Activated T-cell treated with anti-CD3 and anti-CD28 coated beads, Interleukin-2, amount 50 U/mL, for 72 hours (primary cell): ENCODE results near the gene EPC1. TPM values are rescaled to one million over a fixed set of nuclear protein-coding genes. Genes with fewer than 3 reads are reported as not detected.

Experiments
- ATAC-seq, 2 donors: fragments of 150-1000 bp; cut with Tn5 transposase; replicated peaks in 1 of 2; 2 replicates each; pipeline ENCODE4 v1.10.0; 2021; ENCODE audit warnings: moderate library complexity in 2 of 2, mild to moderate bottlenecking in 1 of 2
- DNase-seq, 2 donors: peaks; one replicate each; pipeline ENCODE4 v3.0.0; 2021 to 2022; ENCODE audit warnings: mixed read lengths in 1 of 2
- H3K27ac Mint-ChIP-seq: one replicate; pipeline ENCODE4 v1.8.0; 2022; ENCODE audit warnings: mild to moderate bottlenecking, moderate library complexity, mixed read lengths
- H3K27me3 Mint-ChIP-seq: one replicate; pipeline ENCODE4 v1.8.0; 2022; ENCODE audit warnings: low read depth, mixed read lengths
- H3K36me3 Mint-ChIP-seq, 2 donors: one replicate each; pipeline ENCODE4 v1.8.0; 2022; ENCODE audit warnings: mixed read lengths in 2 of 2, mild to moderate bottlenecking in 1 of 2; ENCODE audit not compliant: insufficient read depth in 2 of 2
- H3K4me1 Mint-ChIP-seq: one replicate; pipeline ENCODE4 v1.8.0; 2022; ENCODE audit warnings: low read depth, mixed read lengths
- H3K4me3 Mint-ChIP-seq, 2 donors: one replicate each; pipeline ENCODE4 v1.8.0; 2022; ENCODE audit warnings: mild to moderate bottlenecking in 2 of 2, mixed read lengths in 2 of 2, moderate library complexity in 2 of 2
- H3K9me3 Mint-ChIP-seq, 2 donors: one replicate each; pipeline ENCODE4 v1.8.0; 2022; ENCODE audit warnings: mixed read lengths in 2 of 2
- total RNA-seq, 2 donors: library from RNA; stranded (reverse); gene quantifications; one replicate each; pipeline ENCODE4 v1.2.3, GENCODE V29; 2022

Gene EPC1
- total RNA-seq, 2 donors from 2014 or later = 36.0 to 38.3 TPM

DNA sequence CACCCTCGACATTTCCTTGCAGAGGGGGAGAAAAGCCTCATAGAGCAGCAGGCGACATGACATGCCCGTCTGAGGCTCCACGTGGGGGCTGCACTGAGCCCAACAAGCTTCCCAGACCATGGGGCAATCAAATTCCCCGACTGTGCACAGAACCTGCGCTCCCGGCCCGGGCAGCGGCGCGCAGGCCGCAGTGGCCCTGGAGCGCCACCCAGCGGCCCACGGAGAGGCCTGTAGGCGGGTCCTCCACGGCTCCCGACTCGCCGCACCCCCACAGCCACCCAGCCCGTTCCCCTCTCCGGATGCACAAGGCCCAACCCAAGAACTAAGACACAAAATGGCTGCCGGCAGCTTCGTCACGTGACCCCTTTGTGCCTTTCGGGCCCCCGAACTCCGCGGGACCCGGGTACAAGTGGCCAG, 816 bp downstream of the EPC1 start:
- peaks cover 2 to 7% of the 10 kb centered on the region in 2 donors for H3K36me3 Mint-ChIP-seq
- peak overlapping the region; percentile 100 for H3K27ac Mint-ChIP-seq
- H3K4me3 Mint-ChIP-seq = peak overlapping the region; percentile 91 to 100
- DNase-seq = peak; percentile 96 to 97
- peaks cover 75% of the 10 kb centered on the region for H3K4me1 Mint-ChIP-seq
- peak; percentile 86 to 87 for ATAC-seq
- H3K27me3 Mint-ChIP-seq = no peaks in the 10 kb centered on the region
- no peaks in the 10 kb centered on the region for H3K9me3 Mint-ChIP-seq

DNA sequence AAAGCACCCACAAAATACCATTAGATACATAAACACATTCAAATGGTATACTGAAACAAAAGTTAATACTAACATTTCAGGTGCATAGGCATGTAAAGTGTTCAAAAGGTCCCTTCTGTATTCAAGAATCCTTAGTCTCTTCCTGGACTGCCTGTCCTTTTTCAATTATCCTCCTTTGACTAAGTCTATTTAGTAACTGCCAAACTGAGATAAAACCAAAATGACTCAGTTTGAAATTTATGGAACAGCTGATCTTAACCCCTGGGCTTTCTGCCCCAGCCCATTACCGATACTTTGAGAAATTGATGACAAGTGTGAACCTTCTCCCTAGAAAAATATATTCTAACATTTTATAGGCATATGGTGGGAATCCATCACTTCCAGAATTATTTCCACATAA, 5.4 kb downstream of the EPC1 start:
- Mint-ChIP-seq H3K27ac (peak overlapping the region; percentile 94), H3K4me3 (peak overlapping the region; percentile 46 to 88), H3K36me3 (peaks cover 7 to 21% of the 10 kb centered on the region in 2 donors), H3K4me1 (peaks cover 84% of the 10 kb centered on the region), H3K27me3 (no peaks in the 10 kb centered on the region), H3K9me3 (peaks cover 4 to 7% of the 10 kb centered on the region in 2 donors)
- DNase-seq (no peak), ATAC-seq (no peak)

DNA sequence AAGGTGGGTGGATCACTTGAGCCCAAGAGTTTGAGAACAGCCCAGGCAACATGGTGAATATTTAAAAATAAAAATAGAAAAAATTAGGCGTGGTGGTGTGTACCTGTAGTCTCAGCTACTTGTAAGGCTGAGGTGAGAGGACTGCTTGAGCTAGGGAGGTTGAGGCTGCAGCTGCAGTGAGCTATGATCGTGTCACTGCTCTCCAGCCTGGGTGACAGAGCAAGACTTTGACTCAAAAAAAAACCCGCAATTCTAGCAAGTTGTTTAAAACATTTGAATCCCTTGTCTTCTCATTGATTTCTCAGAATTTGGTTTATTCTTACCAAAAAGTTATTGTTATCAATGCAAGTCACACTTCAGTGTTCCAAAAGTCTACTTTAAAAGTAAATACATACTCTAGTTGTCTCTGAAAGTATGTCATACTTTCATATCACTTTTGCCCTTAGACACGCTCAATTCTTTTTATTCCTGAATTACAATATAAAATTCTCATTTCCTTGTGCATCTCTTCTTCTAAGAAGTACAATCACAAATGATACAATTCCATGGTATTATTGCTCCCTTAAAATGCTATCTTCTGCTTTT, 6.3 kb downstream of the EPC1 start:
- ATAC-seq (peak; percentile 77 to 80), DNase-seq (peak; percentile 39 to 50)
- Mint-ChIP-seq H3K4me3 (peak overlapping the region; percentile 46 to 88), H3K36me3 (peaks cover 10 to 26% of the 10 kb centered on the region in 2 donors), H3K27ac (peak overlapping the region; percentile 94), H3K4me1 (peaks cover 93% of the 10 kb centered on the region), H3K27me3 (no peaks in the 10 kb centered on the region), H3K9me3 (peaks cover 4 to 9% of the 10 kb centered on the region in 2 donors)

- no peaks in the 10 kb centered on the region for H3K27me3 Mint-ChIP-seq
- peaks cover 4 to 9% of the 10 kb centered on the region in 2 donors for H3K9me3 Mint-ChIP-seq
- H3K4me3 Mint-ChIP-seq = peak overlapping the region; percentile 28 to 41
- ATAC-seq (no peak), DNase-seq (no peak)
- H3K36me3 Mint-ChIP-seq = peaks cover 9 to 22% of the 10 kb centered on the region in 2 donors
- peaks cover 96% of the 10 kb centered on the region for H3K4me1 Mint-ChIP-seq
- peak overlapping the region; percentile 31 for H3K27ac Mint-ChIP-seq
Measured at GRCh38 chr10:32338262-32338661, 8.7 kb downstream of the EPC1 start.

- peak overlapping the region; percentile 14 to 28 for H3K4me3 Mint-ChIP-seq
Measured at GRCh38 chr10:32337350-32337749, 9.6 kb downstream of the EPC1 start.

GRCh38 chr10:32333849-32334248, 13.1 kb downstream of the EPC1 start:
- Mint-ChIP-seq H3K4me3 (peak overlapping the region; percentile 86 to 98), H3K27ac (peak overlapping the region; percentile 100), H3K4me1 (peaks cover 96% of the 10 kb centered on the region), H3K36me3 (peaks cover 12 to 23% of the 10 kb centered on the region in 2 donors), H3K9me3 (peaks cover 4 to 9% of the 10 kb centered on the region in 2 donors), H3K27me3 (no peaks in the 10 kb centered on the region)
- ATAC-seq (peak in 1 of 2 donors; percentile 10), DNase-seq (peak in 1 of 2 donors; percentile 47)

More at GRCh38 chr10:32337350-32337749, 9.6 kb downstream of the EPC1 start:
- H3K27ac Mint-ChIP-seq = peak overlapping the region; percentile 5
- ATAC-seq (no peak), DNase-seq (no peak)
- H3K9me3 Mint-ChIP-seq = peaks cover 4 to 9% of the 10 kb centered on the region in 2 donors
- H3K36me3 Mint-ChIP-seq = peaks cover 10 to 26% of the 10 kb centered on the region in 2 donors
- H3K4me1 Mint-ChIP-seq = peaks cover 98% of the 10 kb centered on the region
- H3K27me3 Mint-ChIP-seq = no peaks in the 10 kb centered on the region

GRCh38 chr10:32332299-32332750, 14.6 kb downstream of the EPC1 start:
- Mint-ChIP-seq H3K27ac (peak overlapping the region; percentile 100), H3K36me3 (peaks cover 6 to 12% of the 10 kb centered on the region in 2 donors), H3K27me3 (no peaks in the 10 kb centered on the region), H3K4me1 (peaks cover 95% of the 10 kb centered on the region), H3K9me3 (peaks cover 0 to 2% of the 10 kb centered on the region in 2 donors), H3K4me3 (peak overlapping the region; percentile 86 to 98)
- ATAC-seq (peak; percentile 95), DNase-seq (peak; percentile 85 to 91)

DNA sequence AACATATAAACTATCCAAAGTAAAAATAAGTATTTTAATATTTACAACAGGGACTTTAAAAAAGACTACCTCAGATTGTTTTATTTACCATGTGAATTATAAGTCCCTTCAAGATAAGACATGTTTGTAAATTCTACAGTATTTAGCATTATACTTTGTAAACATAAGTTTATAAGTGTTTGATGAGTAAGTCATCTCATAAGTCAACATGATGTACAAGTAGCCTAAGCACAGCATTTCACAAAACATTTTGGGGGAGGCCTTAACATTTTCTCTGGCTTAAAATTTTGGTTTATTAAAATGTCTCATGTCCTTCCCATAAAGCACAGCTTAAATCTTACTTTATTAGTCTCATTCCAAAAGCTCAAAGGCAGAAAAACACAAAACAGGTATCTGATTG, 15.4 kb downstream of the EPC1 start:
- peaks cover 6 to 11% of the 10 kb centered on the region in 2 donors for H3K36me3 Mint-ChIP-seq
- no peak for ATAC-seq
- no peaks in the 10 kb centered on the region for H3K27me3 Mint-ChIP-seq
- no peak for DNase-seq
- peaks cover 0 to 2% of the 10 kb centered on the region in 2 donors for H3K9me3 Mint-ChIP-seq
- peak overlapping the region; percentile 86 to 98 for H3K4me3 Mint-ChIP-seq
- peak overlapping the region; percentile 100 for H3K27ac Mint-ChIP-seq
- peaks cover 97% of the 10 kb centered on the region for H3K4me1 Mint-ChIP-seq

DNA sequence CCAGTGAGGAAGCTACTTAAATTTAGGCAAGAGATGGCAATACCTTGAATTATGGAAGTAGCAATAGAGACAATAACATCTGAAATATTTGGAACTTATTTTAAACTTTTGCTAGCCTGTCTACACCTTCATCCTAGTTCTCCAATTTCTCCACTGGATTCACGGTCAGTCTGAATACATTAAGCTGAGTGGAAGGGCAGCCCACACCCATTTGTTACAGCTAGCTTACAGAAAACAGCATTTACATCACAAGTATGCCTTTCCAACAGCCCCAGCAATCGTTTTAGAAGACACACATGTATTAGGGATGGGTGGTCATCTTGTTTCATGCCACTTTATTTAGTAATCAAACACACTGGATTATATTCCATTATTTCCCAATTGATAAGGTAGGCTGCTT, 16.7 kb downstream of the EPC1 start:
- H3K9me3 Mint-ChIP-seq = no peaks in the 10 kb centered on the region
- H3K36me3 Mint-ChIP-seq = peaks cover 3 to 6% of the 10 kb centered on the region in 2 donors
- DNase-seq = no peak
- H3K4me1 Mint-ChIP-seq = peaks cover 97% of the 10 kb centered on the region
- H3K4me3 Mint-ChIP-seq = peak overlapping the region; percentile 33 to 75
- no peak for ATAC-seq
- H3K27me3 Mint-ChIP-seq = no peaks in the 10 kb centered on the region
- peak overlapping the region; percentile 84 for H3K27ac Mint-ChIP-seq

DNA sequence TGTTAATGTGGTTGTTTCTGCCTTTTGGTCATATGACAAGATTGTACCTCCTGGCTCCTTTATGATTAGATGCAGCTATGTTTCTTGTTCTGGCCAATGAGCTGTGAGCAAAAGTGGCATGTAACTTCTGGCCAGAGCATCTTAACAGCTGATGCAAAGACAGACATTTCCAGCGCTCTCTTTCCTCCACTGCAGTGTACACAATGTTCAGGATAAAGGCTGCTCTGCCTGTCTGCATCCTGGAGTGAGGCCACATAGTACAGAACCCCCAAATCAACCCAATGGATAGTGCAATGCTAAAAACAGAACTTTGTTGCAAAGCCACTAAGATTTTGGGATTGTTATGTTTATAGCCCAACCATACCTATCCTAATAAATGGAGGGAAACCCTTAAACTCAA, 17.9 kb downstream of the EPC1 start:
- no peaks in the 10 kb centered on the region for H3K9me3 Mint-ChIP-seq
- H3K36me3 Mint-ChIP-seq = peaks cover 3 to 6% of the 10 kb centered on the region in 2 donors
- peak overlapping the region; percentile 57 to 75 for H3K4me3 Mint-ChIP-seq
- peaks cover 88% of the 10 kb centered on the region for H3K4me1 Mint-ChIP-seq
- H3K27ac Mint-ChIP-seq = peak overlapping the region; percentile 84
- DNase-seq (no peak), ATAC-seq (no peak)
- no peaks in the 10 kb centered on the region for H3K27me3 Mint-ChIP-seq

- H3K36me3 Mint-ChIP-seq = peaks cover 3 to 6% of the 10 kb centered on the region in 2 donors
- no peaks in the 10 kb centered on the region for H3K9me3 Mint-ChIP-seq
- H3K4me3 Mint-ChIP-seq = peak overlapping the region; percentile 57 to 75
- DNase-seq (peak in 1 of 2 donors; percentile 10), ATAC-seq (no peak)
- peak overlapping the region; percentile 84 for H3K27ac Mint-ChIP-seq
- H3K27me3 Mint-ChIP-seq = no peaks in the 10 kb centered on the region
- H3K4me1 Mint-ChIP-seq = peaks cover 84% of the 10 kb centered on the region
Measured at GRCh38 chr10:32328499-32328898, 18.5 kb downstream of the EPC1 start.

DNA sequence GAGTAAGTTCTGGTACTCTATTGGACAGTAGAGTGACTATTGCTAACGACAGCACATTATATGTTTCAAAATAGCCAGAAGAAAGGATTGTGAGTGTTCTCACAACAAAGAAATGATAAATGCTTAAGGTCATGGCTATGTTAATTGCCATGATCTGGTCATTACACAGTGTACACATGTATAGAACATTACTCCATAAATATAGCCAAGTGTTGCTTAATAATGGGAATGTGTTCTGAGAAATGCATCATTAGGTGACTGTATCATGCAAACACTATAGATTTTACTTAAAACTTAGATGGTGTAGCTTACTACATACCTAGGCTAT, 19.6 kb downstream of the EPC1 start:
- DNase-seq (no peak), ATAC-seq (no peak)
- Mint-ChIP-seq H3K27me3 (no peaks in the 10 kb centered on the region), H3K9me3 (no peaks in the 10 kb centered on the region), H3K4me1 (peaks cover 84% of the 10 kb centered on the region), H3K27ac (peak overlapping the region; percentile 84), H3K36me3 (peaks cover 1 to 2% of the 10 kb centered on the region in 2 donors), H3K4me3 (peak overlapping the region; percentile 22 to 75)

- H3K4me1 Mint-ChIP-seq = peaks cover 79% of the 10 kb centered on the region
- peak overlapping the region; percentile 22 to 75 for H3K4me3 Mint-ChIP-seq
- DNase-seq (no peak), ATAC-seq (no peak)
- peaks cover 0 to 1% of the 10 kb centered on the region in 2 donors for H3K36me3 Mint-ChIP-seq
- peak overlapping the region; percentile 84 for H3K27ac Mint-ChIP-seq
- H3K9me3 Mint-ChIP-seq = no peaks in the 10 kb centered on the region
- no peaks in the 10 kb centered on the region for H3K27me3 Mint-ChIP-seq
Measured at GRCh38 chr10:32326680-32327363, 20.1 kb downstream of the EPC1 start.
